Thyroid gland (tissue), 4 donors: Measurements from ENCODE around the gene SNRPA. TPM values are rescaled to one million over a fixed set of nuclear protein-coding genes. Genes with fewer than 3 reads are reported as not detected.
"Not testable (repeated sequence)": the region's sequence is repeated elsewhere in the genome, so short reads cannot be mapped to it uniquely, and the experiment has no call there.

ENCODE experiments used
- DNase-seq, 2 donors: peaks; one replicate each; pipeline ENCODE4 v3.0.0-alpha.2; 2019
- H3K27ac ChIP-seq, 3 donors: fragments of 200-600 bp; sonication (generic); 1 replicate in 2 of 3; 2 replicates in 1 of 3; pipeline ENCODE4 v1.5.1; 2016 to 2019; ENCODE audit warnings: mild to moderate bottlenecking in 1 of 3, moderate library complexity in 1 of 3
- H3K27me3 ChIP-seq: fragments of 200-600 bp; sonication (generic); one replicate; pipeline ENCODE4 v1.5.1; 2019
- H3K36me3 ChIP-seq, 2 donors: fragments of 200-600 bp; sonication (generic); one replicate each; pipeline ENCODE4 v1.5.1; 2016 to 2019
- H3K4me1 ChIP-seq, 2 donors: fragments of 200-600 bp; sonication (generic); one replicate each; pipeline ENCODE4 v1.5.1; 2017 to 2019
- H3K4me3 ChIP-seq, 3 donors: fragments of 200-600 bp; sonication (generic); replicated peaks in 1 of 3; 1 replicate in 2 of 3; 2 replicates in 1 of 3; pipeline ENCODE4 v1.5.1; 2016; ENCODE audit warnings: mild to moderate bottlenecking in 1 of 3
- H3K9me3 ChIP-seq: fragments of 200-600 bp; sonication (generic); one replicate; pipeline ENCODE4 v1.5.1; 2017
- POLR2A ChIP-seq, 2 donors: fragments of 450-650 bp; IDR thresholded peaks; one replicate each; pipeline ENCODE4 v1.6.1; 2017; ENCODE audit warnings: antibody characterized with exemption in 2 of 2, mild to moderate bottlenecking in 2 of 2, moderate library complexity in 1 of 2
- WGBS, 2 donors: methylation state at CpG; one replicate each; pipeline ENCODE4 v1.1.5; 2017; 5-methylcytosine and 5-hydroxymethylcytosine counted together
- intact Hi-C: fragments of 100-400 bp; cut with DNase I; formaldehyde crosslinking; loops from one replicate; pipeline ENCODE4 v1.15.1; 2023
- small RNA-seq: library from RNA; depleted of rRNA; stranded (forward); fragments of <200 nt; gene quantifications from one replicate; pipeline ENCODE3, GENCODE V24; 2016
- total RNA-seq, 4 donors: library from RNA; depleted of rRNA; stranded (reverse); fragments of >200 nt; gene quantifications; one replicate each; pipeline ENCODE4 v1.2.3, GENCODE V29; 2016
- TF ChIP-seq, protein P1 (sequence below), 6 experiments: fragments of 200-600 bp in 3 of 6; fragments of 450-650 bp in 3 of 6; sonication (generic) in 3 of 6; IDR thresholded peaks; one replicate each; pipeline ENCODE4 v1.5.1; 2016 to 2019; ENCODE audit warnings: antibody characterized with exemption in 6 of 6, mild to moderate bottlenecking in 2 of 6, inconsistent platforms in 1 of 6, moderate library complexity in 1 of 6

The SNRPA gene
- total RNA-seq, 4 donors from 2014 or later, result 38.2 to 80.5 (median 55.1) TPM

DNA sequence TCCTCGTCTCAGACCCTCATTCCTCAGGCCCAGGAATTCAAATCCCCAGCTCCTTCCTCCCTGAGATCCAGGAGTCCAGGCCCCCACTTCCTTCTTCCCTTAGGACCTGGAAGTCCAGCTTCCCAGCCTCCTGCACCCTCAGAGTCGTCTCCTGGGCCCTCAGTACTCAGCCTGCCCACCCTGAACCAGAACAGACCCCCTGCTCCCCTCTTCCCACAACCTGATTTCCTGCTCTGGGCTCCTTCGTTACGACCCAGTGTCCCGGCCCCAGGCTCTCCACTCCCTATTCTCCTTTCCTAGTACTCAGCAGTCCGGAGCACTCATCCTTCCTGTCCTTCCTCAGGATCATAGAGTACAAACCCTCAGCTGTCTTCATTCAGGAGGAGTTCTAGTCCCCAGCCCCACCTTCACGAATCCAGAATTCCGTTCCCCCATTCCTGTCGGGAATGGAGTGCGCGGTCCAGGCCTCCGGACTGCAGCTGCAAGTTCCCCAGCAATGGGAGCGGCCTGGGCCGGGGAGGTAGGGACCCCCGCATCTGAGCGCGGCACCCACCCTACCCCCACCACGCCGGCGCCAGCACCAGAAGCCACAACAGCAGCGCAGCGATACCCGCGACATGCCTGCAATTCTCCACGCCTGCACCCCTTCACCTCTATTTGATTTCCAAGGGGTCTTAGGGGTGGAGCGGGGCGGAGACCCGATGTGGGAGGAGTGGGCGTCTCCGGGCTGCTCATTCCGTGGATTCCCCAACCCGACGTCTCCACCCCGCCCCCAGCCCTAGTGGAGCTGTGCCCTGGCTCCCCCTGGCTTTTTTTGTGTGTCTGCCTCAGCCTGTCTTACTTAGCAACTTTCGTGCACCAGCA, 60.7 kb downstream of the SNRPA start:
- peaks cover 13 to 22% of the 10 kb centered on the region in 2 donors for H3K36me3 ChIP-seq
- peak overlapping the region in 1 of 3 donors; percentile 12 for H3K4me3 ChIP-seq
- H3K4me1 ChIP-seq, result peaks cover 26 to 62% of the 10 kb centered on the region in 2 donors
- no peaks in the 10 kb centered on the region for H3K9me3 ChIP-seq
- H3K27ac ChIP-seq, result peak overlapping the region; percentile 72 to 76 (median 74)
- TF ChIP-seq, protein P1, sequence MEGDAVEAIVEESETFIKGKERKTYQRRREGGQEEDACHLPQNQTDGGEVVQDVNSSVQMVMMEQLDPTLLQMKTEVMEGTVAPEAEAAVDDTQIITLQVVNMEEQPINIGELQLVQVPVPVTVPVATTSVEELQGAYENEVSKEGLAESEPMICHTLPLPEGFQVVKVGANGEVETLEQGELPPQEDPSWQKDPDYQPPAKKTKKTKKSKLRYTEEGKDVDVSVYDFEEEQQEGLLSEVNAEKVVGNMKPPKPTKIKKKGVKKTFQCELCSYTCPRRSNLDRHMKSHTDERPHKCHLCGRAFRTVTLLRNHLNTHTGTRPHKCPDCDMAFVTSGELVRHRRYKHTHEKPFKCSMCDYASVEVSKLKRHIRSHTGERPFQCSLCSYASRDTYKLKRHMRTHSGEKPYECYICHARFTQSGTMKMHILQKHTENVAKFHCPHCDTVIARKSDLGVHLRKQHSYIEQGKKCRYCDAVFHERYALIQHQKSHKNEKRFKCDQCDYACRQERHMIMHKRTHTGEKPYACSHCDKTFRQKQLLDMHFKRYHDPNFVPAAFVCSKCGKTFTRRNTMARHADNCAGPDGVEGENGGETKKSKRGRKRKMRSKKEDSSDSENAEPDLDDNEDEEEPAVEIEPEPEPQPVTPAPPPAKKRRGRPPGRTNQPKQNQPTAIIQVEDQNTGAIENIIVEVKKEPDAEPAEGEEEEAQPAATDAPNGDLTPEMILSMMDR (IDR thresholded peaks at IDR 0.05), result no peak
- no peak for TF ChIP-seq POLR2A (IDR thresholded peaks at IDR 0.05)
- intact Hi-C loops, result no loop called here
- 36 to 41% methylated on average over 22 to 35 of the region's 35 CpGs for WGBS, 2 donors
- DNase-seq, result peak in 1 of 2 donors; percentile 43
- no peaks in the 10 kb centered on the region for H3K27me3 ChIP-seq

DNA sequence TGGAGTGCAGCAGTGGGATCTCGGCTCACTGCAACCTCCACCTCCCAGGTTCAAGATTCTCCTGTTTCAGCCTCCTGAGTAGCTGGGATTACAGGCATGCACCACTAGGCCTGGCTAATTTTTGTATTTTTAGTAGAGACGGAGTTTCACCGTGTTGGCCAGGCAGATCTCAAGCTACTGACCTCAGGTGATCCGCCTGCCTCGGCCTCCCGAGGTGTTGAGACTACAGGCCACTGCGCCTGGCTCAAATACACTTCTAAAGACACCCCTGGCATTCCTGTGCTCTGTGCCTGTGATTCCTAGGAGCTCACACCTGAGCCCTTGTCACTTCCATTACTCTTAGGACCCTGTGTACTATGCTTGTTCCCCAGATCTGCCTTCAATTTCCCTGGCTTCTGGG, 61.6 kb downstream of the SNRPA start:
- peak overlapping the region; percentile 72 to 76 (median 74) for H3K27ac ChIP-seq
- WGBS, 2 donors, result 53 to 58% methylated on average over 7 of the region's 7 CpGs
- H3K9me3 ChIP-seq, intact Hi-C loops, H3K4me3 ChIP-seq, H3K27me3 ChIP-seq: not testable (repeated sequence)
- peaks cover 6 to 22% of the 10 kb centered on the region in 2 donors for H3K36me3 ChIP-seq
- DNase-seq, result peak; percentile 79 to 82
- peaks cover 26 to 53% of the 10 kb centered on the region in 2 donors for H3K4me1 ChIP-seq

DNA sequence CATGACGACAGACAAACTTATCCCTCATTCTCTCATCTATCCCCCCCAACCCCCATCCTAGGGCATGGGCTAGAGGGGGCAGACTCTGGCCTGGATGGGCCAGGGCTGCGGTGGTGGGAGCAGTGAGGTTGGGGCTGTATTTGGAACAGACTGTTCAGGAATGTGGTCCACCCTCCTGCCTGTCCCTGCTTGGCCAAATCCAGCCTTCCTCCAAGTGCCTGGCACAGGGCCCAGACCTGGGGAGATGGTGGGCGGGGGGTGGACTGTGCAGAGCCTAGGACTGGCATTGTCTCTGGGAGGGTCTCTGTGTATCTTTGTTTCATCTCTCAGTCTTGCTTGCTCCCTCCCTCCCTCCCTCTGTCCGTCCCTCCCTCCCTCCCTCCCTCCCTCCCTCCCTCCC, 62.2 kb downstream of the SNRPA start:
- intact Hi-C loops, result no loop called here
- peaks cover 26 to 47% of the 10 kb centered on the region in 2 donors for H3K4me1 ChIP-seq

More for the DNA sequence above, 62.2 kb downstream of the SNRPA start:
- 12 to 14% methylated on average over 3 to 4 of the region's 4 CpGs for WGBS, 2 donors
- TF ChIP-seq, protein P1 (IDR thresholded peaks at IDR 0.05), result no peak
- TF ChIP-seq POLR2A (IDR thresholded peaks at IDR 0.05), result no peak
- peaks cover under 1 to 15% of the 10 kb centered on the region in 2 donors for H3K36me3 ChIP-seq
- peak; percentile 94 to 95 for DNase-seq
- H3K27ac ChIP-seq, result peak overlapping the region; percentile 72 to 76 (median 74)
- H3K4me3 ChIP-seq, result no peak overlapping the region
- H3K9me3 ChIP-seq, result no peaks in the 10 kb centered on the region
- H3K27me3 ChIP-seq, result no peaks in the 10 kb centered on the region

Small RNA genes lying within 50 kb of the gene (small RNA-seq; reads per million reads assigned to genes)
- not detected for gene RNU6-195P

Other genes with a start within 250 kb of the SNRPA start
- 10 to 100 TPM; 33.3 to 52.1 (median 42.9) TPM for gene SHKBP1, start 174.3 kb upstream of the SNRPA start, total RNA-seq
- 100 to 1,000 TPM; 134 to 276 (median 196) TPM for gene LTBP4, start 149.8 kb upstream of the SNRPA start, total RNA-seq
- 10 to 100 TPM; 14.2 to 22.5 (median 17.0) TPM for gene NUMBL, start 60.6 kb upstream of the SNRPA start, total RNA-seq
- gene COQ8B, start 34.3 kb upstream of the SNRPA start, total RNA-seq, result 10 to 100 TPM; 39.2 to 73.0 (median 54.7) TPM
- 10 to 100 TPM; 18.3 to 49.7 (median 25.1) TPM for gene ITPKC, start 34.1 kb upstream of the SNRPA start, total RNA-seq
- gene ACTMAP, start 726 bp upstream of the SNRPA start, total RNA-seq, result 1 to 10 TPM; 3.3 to 8.5 (median 4.5) TPM
- gene MIA, start 24.3 kb downstream of the SNRPA start, total RNA-seq, result not detected
- gene RAB4B, start 27.0 kb downstream of the SNRPA start, total RNA-seq, result 10 to 100 TPM; 21.5 to 56.6 (median 31.5) TPM
- 100 to 1,000 TPM in 2 of 4 donors, 10 to 100 TPM in 2; 94.2 to 120 (median 105) TPM for gene EGLN2, start 48.0 kb downstream of the SNRPA start, total RNA-seq
- not detected for gene CYP2A6, start 99.2 kb downstream of the SNRPA start, total RNA-seq
- not detected for gene CYP2A7, start 131.0 kb downstream of the SNRPA start, total RNA-seq
- gene CYP2B6, start 240.1 kb downstream of the SNRPA start, total RNA-seq, result not detected